Measurements from ENCODE around the gene SMPD4. TPM values are rescaled to one million over a fixed set of nuclear protein-coding genes. Genes with fewer than 3 reads are reported as not detected.
"Not testable (repeated sequence)": the region's sequence is repeated elsewhere in the genome, so short reads cannot be mapped to it uniquely, and the experiment has no call there.

SMPD4 gene
- total RNA-seq, 1 donor from 2014 or later, result 50.7 TPM

GRCh38 chr2:130187268-130187667 lies 5.9 kb upstream of the SMPD4 start:
- Mint-ChIP-seq H3K27me3 (ENCODE audit: low read depth) (no peaks in the 10 kb centered on the region), H3K9me3 (ENCODE audit: low read depth) (no peaks in the 10 kb centered on the region), H3K36me3 (ENCODE audit: low read depth) (peaks cover 4% of the 10 kb centered on the region), H3K4me3 (ENCODE audit: unreplicated experiment) (no peak overlapping the region), H3K27ac (ENCODE audit: unreplicated experiment) (no peak overlapping the region), H3K4me1 (ENCODE audit: low read depth) (peaks cover 17% of the 10 kb centered on the region)
- TF ChIP-seq CTCF (IDR thresholded peaks at IDR 0.05), result no peak
- no peak for DNase-seq (ENCODE audit: low spot score)

GRCh38 chr2:130186391-130186790 lies 5.0 kb upstream of the SMPD4 start:
- Mint-ChIP-seq H3K27ac (ENCODE audit: unreplicated experiment) (no peak overlapping the region), H3K9me3 (ENCODE audit: low read depth) (no peaks in the 10 kb centered on the region)
- no peak for DNase-seq (ENCODE audit: low spot score)

GRCh38 chr2:130185896-130186295 lies 4.5 kb upstream of the SMPD4 start:
- no peaks in the 10 kb centered on the region for H3K27me3 Mint-ChIP-seq (ENCODE audit: low read depth)
- no peaks in the 10 kb centered on the region for H3K36me3 Mint-ChIP-seq (ENCODE audit: low read depth)
- H3K27ac Mint-ChIP-seq (ENCODE audit: unreplicated experiment), result no peak overlapping the region

More at GRCh38 chr2:130186391-130186790, 5.0 kb upstream of the SMPD4 start:
- Mint-ChIP-seq H3K4me3 (ENCODE audit: unreplicated experiment) (no peak overlapping the region), H3K27me3 (ENCODE audit: low read depth) (no peaks in the 10 kb centered on the region), H3K36me3 (ENCODE audit: low read depth) (peaks cover 1% of the 10 kb centered on the region), H3K4me1 (ENCODE audit: low read depth) (peaks cover 17% of the 10 kb centered on the region)
- no peak for TF ChIP-seq CTCF (IDR thresholded peaks at IDR 0.05)

GRCh38 chr2:130185436-130185835 lies 4.0 kb upstream of the SMPD4 start:
- Mint-ChIP-seq H3K4me1 (ENCODE audit: low read depth) (peaks cover 23% of the 10 kb centered on the region), H3K4me3 (ENCODE audit: unreplicated experiment) (no peak overlapping the region), H3K36me3 (ENCODE audit: low read depth) (no peaks in the 10 kb centered on the region), H3K27ac (ENCODE audit: unreplicated experiment) (no peak overlapping the region), H3K27me3 (ENCODE audit: low read depth) (no peaks in the 10 kb centered on the region), H3K9me3 (ENCODE audit: low read depth) (no peaks in the 10 kb centered on the region)
- no peak for TF ChIP-seq CTCF (IDR thresholded peaks at IDR 0.05)
- DNase-seq (ENCODE audit: low spot score), result no peak

More at GRCh38 chr2:130185896-130186295, 4.5 kb upstream of the SMPD4 start:
- no peaks in the 10 kb centered on the region for H3K9me3 Mint-ChIP-seq (ENCODE audit: low read depth)
- peaks cover 19% of the 10 kb centered on the region for H3K4me1 Mint-ChIP-seq (ENCODE audit: low read depth)
- no peak for TF ChIP-seq CTCF (IDR thresholded peaks at IDR 0.05)
- no peak for DNase-seq (ENCODE audit: low spot score)
- no peak overlapping the region for H3K4me3 Mint-ChIP-seq (ENCODE audit: unreplicated experiment)

- Mint-ChIP-seq H3K4me1 (ENCODE audit: low read depth) (peaks cover 28% of the 10 kb centered on the region), H3K9me3 (ENCODE audit: low read depth) (no peaks in the 10 kb centered on the region), H3K27me3 (ENCODE audit: low read depth) (no peaks in the 10 kb centered on the region), H3K36me3 (ENCODE audit: low read depth) (no peaks in the 10 kb centered on the region), H3K4me3 (ENCODE audit: unreplicated experiment) (peak overlapping the region; percentile 78), H3K27ac (ENCODE audit: unreplicated experiment) (peak overlapping the region; percentile 79)
- no peak for TF ChIP-seq CTCF (IDR thresholded peaks at IDR 0.05)
- DNase-seq (ENCODE audit: low spot score), result no peak
These were observed 2.3 kb upstream of the SMPD4 start for GRCh38 chr2:130183512-130184373.

GRCh38 chr2:130182826-130183511 lies 1.6 kb upstream of the SMPD4 start:
- DNase-seq (ENCODE audit: low spot score), result peak; percentile 50
- H3K4me3 Mint-ChIP-seq (ENCODE audit: unreplicated experiment), result peak overlapping the region; percentile 78
- not testable (repeated sequence) for H3K27me3 Mint-ChIP-seq (ENCODE audit: low read depth); H3K36me3 Mint-ChIP-seq (ENCODE audit: low read depth); H3K9me3 Mint-ChIP-seq (ENCODE audit: low read depth)
- peaks cover 30% of the 10 kb centered on the region for H3K4me1 Mint-ChIP-seq (ENCODE audit: low read depth)
- peak overlapping the region; percentile 79 for H3K27ac Mint-ChIP-seq (ENCODE audit: unreplicated experiment)

All from chondrocyte (in vitro differentiated cells).